H9 (cell line): ENCODE data around the gene FA2H. TPM values are rescaled to one million over a fixed set of nuclear protein-coding genes. Genes with fewer than 3 reads are reported as not detected.

Experiments used
- DNase-seq: peaks from one replicate; pipeline ENCODE4 v3.0.0-alpha.2; 2017
- H2AFZ ChIP-seq: one replicate; pipeline ENCODE4 v1.6.1; 2013; ENCODE audit warnings: mild to moderate bottlenecking, low read length, control low read depth, moderate library complexity
- H2AK5ac ChIP-seq: 2 replicates; pipeline ENCODE4 v1.6.1; 2013; ENCODE audit warnings: low read length, control low read depth, mixed read lengths; ENCODE audit not compliant: insufficient read length
- H2BK120ac ChIP-seq: one replicate; pipeline ENCODE4 v1.6.1; 2013; ENCODE audit warnings: low read depth, mild to moderate bottlenecking, low read length, control low read depth, inconsistent platforms; ENCODE audit not compliant: poor library complexity, severe bottlenecking
- H2BK12ac ChIP-seq: 2 replicates; pipeline ENCODE4 v1.6.1; 2013; ENCODE audit warnings: low read length, control low read depth, mixed read lengths, low read depth; ENCODE audit not compliant: insufficient read length
- H2BK15ac ChIP-seq: 2 replicates; pipeline ENCODE4 v1.6.1; 2013; ENCODE audit warnings: low read depth, low read length, control low read depth
- H2BK20ac ChIP-seq: one replicate; pipeline ENCODE4 v1.6.1; 2013; ENCODE audit warnings: low read depth, mild to moderate bottlenecking, low read length, control low read depth, inconsistent platforms; ENCODE audit not compliant: poor library complexity, severe bottlenecking
- H2BK5ac ChIP-seq: 2 replicates; pipeline ENCODE4 v1.6.1; 2013; ENCODE audit warnings: low read length, control low read depth, mixed read lengths; ENCODE audit not compliant: insufficient read length
- H3K14ac ChIP-seq: 2 replicates; pipeline ENCODE4 v1.6.1; 2013; ENCODE audit warnings: low read length, control low read depth; ENCODE audit not compliant: insufficient read depth
- H3K18ac ChIP-seq: 2 replicates; pipeline ENCODE4 v1.6.1; 2013; ENCODE audit warnings: low read depth, mild to moderate bottlenecking, mixed read lengths, low read length, control low read depth; ENCODE audit not compliant: insufficient read length
- H3K23ac ChIP-seq: 2 replicates; pipeline ENCODE4 v1.6.1; 2013; ENCODE audit warnings: low read length, control low read depth, mixed read lengths, low read depth; ENCODE audit not compliant: insufficient read length
- H3K23me2 ChIP-seq: 2 replicates; pipeline ENCODE4 v1.6.1; 2013; ENCODE audit warnings: low read depth, mild to moderate bottlenecking, mixed read lengths, low read length, control low read depth; ENCODE audit not compliant: insufficient read length, poor library complexity, severe bottlenecking
- H3K27ac ChIP-seq: 2 replicates; pipeline ENCODE4 v1.5.1; 2013; ENCODE audit warnings: low read length, control low read depth, mixed read lengths, low read depth; ENCODE audit not compliant: insufficient read length
- H3K27me3 ChIP-seq: 2 replicates; pipeline ENCODE4 v1.6.1; 2013; ENCODE audit warnings: low read length, control low read depth, inconsistent platforms; ENCODE audit not compliant: insufficient read depth
- H3K4ac ChIP-seq: 2 replicates; pipeline ENCODE4 v1.6.1; 2013; ENCODE audit warnings: low read depth, mild to moderate bottlenecking, control low read depth, inconsistent platforms, low read length, moderate library complexity
- H3K4me1 ChIP-seq: 2 replicates; pipeline ENCODE4 v1.6.1; 2013; ENCODE audit warnings: low read length, control low read depth, inconsistent platforms; ENCODE audit not compliant: insufficient read depth
- H3K4me2 ChIP-seq: 2 replicates; pipeline ENCODE4 v1.6.1; 2013; ENCODE audit warnings: low read length, control low read depth, mixed read lengths; ENCODE audit not compliant: insufficient read length, insufficient read depth
- H3K56ac ChIP-seq: 2 replicates; pipeline ENCODE4 v1.6.1; 2013; ENCODE audit warnings: low read depth, mild to moderate bottlenecking, mixed read lengths, low read length, control low read depth; ENCODE audit not compliant: insufficient read length
- H3K79me1 ChIP-seq: 2 replicates; pipeline ENCODE4 v1.6.1; 2013; ENCODE audit warnings: low read depth, mild to moderate bottlenecking, moderate library complexity, low read length, control low read depth, inconsistent platforms; ENCODE audit not compliant: insufficient read depth, poor library complexity, severe bottlenecking
- H3K79me2 ChIP-seq: 2 replicates; pipeline ENCODE4 v1.6.1; 2013; ENCODE audit warnings: low read length, control low read depth, inconsistent platforms; ENCODE audit not compliant: insufficient read depth
- H3K9ac ChIP-seq: 2 replicates; pipeline ENCODE4 v1.6.1; 2013; ENCODE audit warnings: low read length, control low read depth, mixed read lengths; ENCODE audit not compliant: insufficient read length; ENCODE audit errors: extremely low read depth
- H3K9me3 ChIP-seq: one replicate; pipeline ENCODE4 v1.6.1; 2013; ENCODE audit warnings: low read depth, low read length, inconsistent platforms; ENCODE audit not compliant: control insufficient read depth
- H3T11ph ChIP-seq: one replicate; pipeline ENCODE4 v1.6.1; 2013; ENCODE audit warnings: mild to moderate bottlenecking, low read length, control low read depth, inconsistent platforms
- H4K20me1 ChIP-seq: one replicate; pipeline ENCODE4 v1.6.1; 2013; ENCODE audit not compliant: control insufficient read depth, insufficient read length, insufficient read depth
- H4K5ac ChIP-seq: 2 replicates; pipeline ENCODE4 v1.6.1; 2013; ENCODE audit warnings: low read depth, mild to moderate bottlenecking, mixed read lengths, low read length, control low read depth; ENCODE audit not compliant: insufficient read length
- H4K8ac ChIP-seq: replicated peaks from 2 replicates; pipeline ENCODE4 v1.6.1; 2013; ENCODE audit warnings: low read length, control low read depth, mixed read lengths, low read depth; ENCODE audit not compliant: insufficient read length
- H4K91ac ChIP-seq: 2 replicates; pipeline ENCODE4 v1.6.1; 2013; ENCODE audit warnings: low read depth, mild to moderate bottlenecking, moderate library complexity, mixed read lengths, low read length, control low read depth; ENCODE audit not compliant: insufficient read length
- H3K27ac Mint-ChIP-seq, 3 experiments: 2 replicates in 2 of 3; 3 replicates in 1 of 3; pipeline ENCODE4 v1.8.0; 2020 to 2021; ENCODE audit warnings: mixed read lengths in 3 of 3, mild to moderate bottlenecking in 1 of 3, moderate library complexity in 1 of 3
- H3K27me3 Mint-ChIP-seq: 2 replicates; pipeline ENCODE4 v1.8.0; 2021; ENCODE audit warnings: low read depth, mild to moderate bottlenecking, moderate library complexity, mixed read lengths
- H3K36me3 Mint-ChIP-seq, 3 experiments: 2 replicates in 2 of 3; 3 replicates in 1 of 3; pipeline ENCODE4 v1.8.0; 2020 to 2021; ENCODE audit warnings: low read depth in 3 of 3, mixed read lengths in 3 of 3; ENCODE audit not compliant: insufficient read depth in 1 of 3
- H3K4me1 Mint-ChIP-seq, 2 experiments: 2 replicates each; pipeline ENCODE4 v1.8.0; 2020; ENCODE audit warnings: mixed read lengths in 2 of 2
- H3K4me3 Mint-ChIP-seq, 2 experiments: 2 replicates in 1 of 2; 3 replicates in 1 of 2; pipeline ENCODE4 v1.8.0; 2020 to 2021; ENCODE audit warnings: mild to moderate bottlenecking in 2 of 2, mixed read lengths in 2 of 2, moderate library complexity in 1 of 2
- H3K9me3 Mint-ChIP-seq, 2 experiments: 2 replicates in 1 of 2; 3 replicates in 1 of 2; pipeline ENCODE4 v1.8.0; 2020; ENCODE audit warnings: mild to moderate bottlenecking in 2 of 2, mixed read lengths in 2 of 2, moderate library complexity in 1 of 2
- CTCF ChIP-seq: fragments of 200-600 bp; sonication (generic); conservative IDR thresholded peaks from 3 replicates; pipeline ENCODE4 v1.8.0; 2021; ENCODE audit warnings: antibody characterized with exemption, mild to moderate bottlenecking
- WGBS: extraction: QIAGEN DNeasy Blood & Tissue Kit; methylation state at CpG from one replicate; pipeline ENCODE4 v1.1.7; 2013; ENCODE audit warnings: missing lambda C conversion rate, low lambda C conversion rate, mixed read lengths; ENCODE audit not compliant: insufficient read length; ENCODE audit errors: extremely low coverage; 5-methylcytosine and 5-hydroxymethylcytosine counted together
- total RNA-seq: library from RNA; stranded (reverse); gene quantifications from 2 replicates; pipeline ENCODE4 v1.2.1, GENCODE V29; 2021

Gene FA2H
- total RNA-seq, 1 experiment from 2014 or later: 25.1 TPM

GRCh38 chr16:74770831-74771526 is 3.6 kb downstream of the FA2H start:
- Histone ChIP-seq H2AK5ac (no peak overlapping the region), H2BK120ac (no peak overlapping the region), H4K5ac (no peak overlapping the region), H2BK20ac (no peak overlapping the region), H3K27ac (no peak overlapping the region), H3K23me2 (peaks cover 8% of the 10 kb centered on the region), H3K4me2 (no peak overlapping the region), H3K18ac (no peak overlapping the region), H3K4ac (no peak overlapping the region), H2BK12ac (no peak overlapping the region), H3K14ac (no peak overlapping the region), H4K91ac (no peak overlapping the region), H2BK15ac (no peak overlapping the region), H4K20me1 (no peaks in the 10 kb centered on the region), H3K4me1 (no peaks in the 10 kb centered on the region), H3T11ph (no peak overlapping the region), H4K8ac (no peak overlapping the region), H3K9me3 (no peaks in the 10 kb centered on the region), H3K79me1 (no peaks in the 10 kb centered on the region), H3K27me3 (peaks cover 5% of the 10 kb centered on the region; the same call in 1 of the 2 replicates), H3K23ac (no peak overlapping the region), H2AFZ (no peak overlapping the region), H3K9ac (no peak overlapping the region), H3K79me2 (no peaks in the 10 kb centered on the region), H3K56ac (no peak overlapping the region), H2BK5ac (no peak overlapping the region)
- no peak for TF ChIP-seq CTCF
- peaks cover 22% of the 10 kb centered on the region for H3K27me3 Mint-ChIP-seq
- peaks cover 0 to 4% of the 10 kb centered on the region in 2 experiments; a peak in 1 of 5 replicates for H3K9me3 Mint-ChIP-seq
- H3K4me1 Mint-ChIP-seq: peaks cover 10 to 18% of the 10 kb centered on the region in 2 experiments
- no CpG with 5 or more reads among the region's 13 CpGs for WGBS
- H3K36me3 Mint-ChIP-seq: peaks cover 0 to 22% (median 0%) of the 10 kb centered on the region in 3 experiments; a peak in 3 of 7 replicates
- DNase-seq: no peak
- H3K4me3 Mint-ChIP-seq: no peak overlapping the region
- 0 out of 7 replicates have a peak overlapping the region, but pooled peaks of 1 of the 3 experiments have one; percentile 23 for H3K27ac Mint-ChIP-seq
